GM18508 (cell line): ENCODE measurements around the gene CNOT1.
"Not testable (repeated sequence)": the region's sequence is repeated elsewhere in the genome, so short reads cannot be mapped to it uniquely, and the experiment has no call there.

Experiments used
- ATAC-seq: cut with Tn5 transposase; IDR thresholded peaks from one replicate; pipeline ENCODE4 v1.9.1; 2021; ENCODE audit warnings: moderate number of reproducible peaks; ENCODE audit not compliant: insufficient read depth, unreplicated experiment

Gene CNOT1

GRCh38 chr16:58639230-58639629 lies 9.6 kb upstream of the CNOT1 start:
- no peak for ATAC-seq

- no peak for ATAC-seq
These were observed 8.8 kb upstream of the CNOT1 start for GRCh38 chr16:58638148-58639036.

GRCh38 chr16:58637021-58637420 lies 7.4 kb upstream of the CNOT1 start:
- ATAC-seq = not testable (repeated sequence)

DNA sequence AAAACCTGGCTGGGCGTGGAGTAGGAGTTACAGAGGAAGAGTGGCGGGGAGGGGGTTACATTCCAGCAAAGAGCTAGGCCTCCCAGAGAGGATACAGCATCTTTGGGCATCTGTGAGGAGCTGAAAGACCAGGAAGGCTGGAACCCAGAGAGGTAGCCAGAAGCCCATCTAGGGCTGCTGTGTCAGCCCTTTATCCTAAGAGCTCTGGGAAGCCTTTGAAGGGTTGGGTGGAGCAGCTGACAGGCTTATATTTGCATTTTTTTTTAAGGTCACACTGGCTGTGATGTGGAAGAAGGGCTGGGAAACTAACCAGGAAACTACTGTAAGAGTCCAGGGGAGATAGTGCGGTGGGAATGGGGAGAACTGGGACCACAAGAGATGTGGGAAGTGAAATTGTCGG lies 6.8 kb upstream of the CNOT1 start:
- no peak for ATAC-seq

DNA sequence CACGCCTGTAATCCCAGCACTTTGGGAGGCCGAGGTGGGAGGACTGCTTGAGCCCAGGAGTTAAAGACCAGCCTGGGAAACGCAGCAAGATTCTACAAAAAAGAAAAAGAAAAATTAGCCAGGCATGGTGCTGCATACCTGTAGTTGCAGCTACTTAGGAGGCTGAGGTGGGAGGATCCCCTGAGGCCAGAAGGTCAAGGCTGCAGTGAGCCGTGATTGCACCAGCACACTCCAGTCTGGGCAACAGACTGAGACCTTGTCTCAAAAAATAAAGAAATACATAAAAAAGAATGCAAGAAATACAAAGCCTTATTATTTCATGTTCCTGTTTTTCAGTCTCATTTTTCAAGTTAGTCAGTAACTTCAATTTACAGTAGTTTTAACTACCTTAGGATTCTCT lies 5.9 kb upstream of the CNOT1 start:
- no peak for ATAC-seq

DNA sequence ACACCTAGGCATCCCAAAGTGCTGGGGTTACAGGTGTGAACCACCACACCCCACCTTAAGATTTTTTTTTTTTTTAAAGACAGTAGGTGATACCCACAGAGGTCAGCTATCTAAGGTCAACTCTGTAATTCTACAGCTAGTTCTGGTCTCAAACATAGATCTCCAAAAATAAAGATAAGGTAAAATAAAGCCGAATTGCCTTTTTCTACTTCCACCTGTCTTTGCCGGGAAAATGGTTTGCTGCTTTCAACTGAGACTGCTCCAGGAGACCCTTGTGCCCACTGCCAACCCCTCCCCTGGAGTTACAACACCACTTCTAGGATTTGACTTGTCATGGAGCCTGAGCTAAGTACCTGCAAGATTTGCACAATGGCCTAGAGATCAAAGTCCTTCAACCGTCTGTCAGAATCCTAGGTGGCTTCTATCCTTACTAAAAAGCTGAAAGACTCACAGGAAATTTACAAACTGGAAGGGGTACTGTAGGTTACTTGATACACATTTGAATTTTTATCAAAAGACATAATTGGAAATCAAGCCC lies 4.7 kb upstream of the CNOT1 start:
- ATAC-seq = no peak

DNA sequence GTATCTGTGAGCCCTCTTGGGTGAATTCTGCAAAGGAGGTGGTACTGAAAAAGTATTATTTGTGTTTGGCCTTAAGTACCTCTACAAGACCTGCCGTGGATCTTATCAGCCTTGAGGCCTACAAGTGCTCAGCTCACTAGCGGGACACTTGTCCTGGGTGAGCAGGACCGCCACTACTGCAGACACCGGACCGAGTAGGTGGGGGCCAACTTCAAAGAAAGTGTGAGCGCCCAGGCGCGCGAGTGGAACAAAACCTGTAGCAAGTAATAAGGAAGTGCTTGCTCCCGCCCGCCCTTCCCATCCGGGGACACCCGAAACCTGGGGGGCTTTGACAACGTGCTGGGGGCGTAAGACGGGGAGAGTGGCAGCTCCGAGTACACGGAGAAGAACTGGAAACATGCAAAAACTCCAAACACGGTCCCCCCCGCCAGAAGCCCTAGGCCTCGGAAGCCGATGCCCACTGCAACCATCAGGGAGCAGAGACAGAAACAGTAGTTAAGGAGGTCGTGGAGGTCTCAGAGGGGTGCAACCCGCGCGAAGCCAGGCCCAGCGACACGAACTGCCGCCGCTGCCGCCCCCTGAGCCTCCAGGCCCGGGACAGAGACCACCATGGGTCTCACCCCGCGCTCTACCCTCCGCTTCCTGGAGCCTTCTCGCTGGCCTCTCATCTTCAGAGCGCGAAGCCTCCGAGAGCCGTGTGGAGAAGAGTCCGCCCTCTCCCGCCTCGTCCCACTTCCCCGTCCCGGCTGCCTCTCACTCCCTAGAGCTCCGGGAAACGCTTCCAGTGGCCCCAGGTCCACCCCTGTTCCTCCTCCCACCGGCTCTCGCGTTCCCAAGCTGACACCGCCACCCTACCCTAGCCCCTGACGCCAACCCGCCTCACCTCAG lies 537 bp downstream of the CNOT1 start:
- no peak for ATAC-seq

GRCh38 chr16:58624209-58624608 lies 5.4 kb downstream of the CNOT1 start:
- no peak for ATAC-seq

DNA sequence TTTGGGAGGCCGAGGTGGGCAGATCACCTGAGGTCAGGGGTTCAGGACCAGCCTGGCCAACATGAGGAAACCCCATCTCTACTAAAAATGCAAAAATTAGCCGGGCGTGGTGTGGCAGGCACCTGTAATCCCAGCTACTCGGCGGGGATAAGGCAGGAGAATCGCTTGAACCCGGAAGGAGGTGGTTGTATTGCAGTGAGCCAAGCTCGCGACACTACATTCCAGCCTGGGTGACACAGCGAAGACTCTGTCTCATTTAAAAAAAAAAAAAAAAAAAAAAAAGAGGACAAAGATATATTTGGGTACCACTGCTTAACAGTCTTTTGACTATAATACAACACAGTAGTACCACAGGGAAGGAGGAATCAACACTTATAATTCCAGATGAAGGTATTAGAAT lies 9.2 kb downstream of the CNOT1 start:
- no peak for ATAC-seq

DNA sequence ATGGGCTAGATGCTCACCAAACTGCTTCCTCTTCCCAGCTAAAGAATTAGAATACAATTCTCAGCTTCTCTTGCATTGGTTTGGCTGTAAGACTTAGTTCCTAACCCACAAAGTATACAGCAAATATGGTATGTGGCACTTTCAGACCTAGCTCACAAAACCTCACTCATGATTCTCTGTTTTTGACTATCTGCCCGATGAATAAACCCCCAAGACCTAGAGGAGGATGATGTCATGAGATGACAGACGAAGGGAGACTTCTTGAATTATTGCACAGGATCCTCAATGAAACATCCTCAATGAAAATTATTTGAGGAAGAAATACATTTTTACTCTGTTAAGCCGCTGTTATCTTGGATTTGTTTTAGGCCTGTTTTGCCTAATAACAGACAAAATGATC lies 14.3 kb downstream of the CNOT1 start:
- ATAC-seq = no peak

GRCh38 chr16:58614860-58615259 lies 14.8 kb downstream of the CNOT1 start:
- no peak for ATAC-seq

DNA sequence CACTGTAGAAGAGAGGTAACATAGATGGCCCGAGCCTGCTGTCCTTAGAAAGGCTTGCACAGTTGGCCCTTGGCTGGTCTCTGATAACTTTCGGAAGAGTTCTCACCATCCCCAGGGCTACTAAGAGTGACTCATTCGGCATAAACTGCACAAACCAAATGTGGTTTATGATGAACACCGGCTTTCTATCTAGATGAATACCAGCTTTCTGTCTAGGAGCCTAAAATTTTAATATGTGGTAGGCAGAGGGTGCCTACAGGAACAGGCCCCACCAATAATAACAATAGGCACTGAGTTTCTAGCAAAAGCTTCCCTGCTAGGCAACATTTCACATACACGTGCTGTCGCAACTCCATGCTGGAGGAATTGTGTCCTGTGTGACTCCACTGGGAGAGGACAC lies 15.4 kb downstream of the CNOT1 start:
- no peak for ATAC-seq

- ATAC-seq = not testable (repeated sequence)
These were observed 16.7 kb downstream of the CNOT1 start for GRCh38 chr16:58612965-58613364.

DNA sequence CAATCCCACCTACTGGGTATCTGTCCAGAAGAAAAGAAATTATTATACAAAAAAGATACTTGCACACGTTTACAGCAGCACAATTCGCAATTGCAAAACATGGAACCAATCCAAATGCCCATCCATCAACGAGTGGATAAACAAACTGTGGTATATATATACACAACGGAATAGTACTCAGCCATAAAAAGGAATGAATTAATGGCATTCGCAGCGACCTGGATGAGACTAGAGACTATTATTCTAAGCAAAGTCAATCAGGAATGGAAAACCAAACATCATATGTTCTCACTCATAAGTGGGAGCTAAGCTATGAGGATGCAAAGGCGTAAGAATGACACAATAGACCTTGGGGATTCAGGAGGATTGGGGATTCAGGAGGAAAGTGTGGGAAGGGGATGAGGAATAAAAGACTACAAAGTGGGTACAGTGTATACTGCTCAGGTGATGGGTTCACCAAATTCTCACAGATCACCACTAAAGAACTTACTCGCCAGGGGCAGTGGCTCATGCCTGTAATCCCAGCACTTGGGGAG lies 21.0 kb downstream of the CNOT1 start:
- no peak for ATAC-seq

- ATAC-seq = no peak
These were observed 24.1 kb downstream of the CNOT1 start for GRCh38 chr16:58605562-58605961.

DNA sequence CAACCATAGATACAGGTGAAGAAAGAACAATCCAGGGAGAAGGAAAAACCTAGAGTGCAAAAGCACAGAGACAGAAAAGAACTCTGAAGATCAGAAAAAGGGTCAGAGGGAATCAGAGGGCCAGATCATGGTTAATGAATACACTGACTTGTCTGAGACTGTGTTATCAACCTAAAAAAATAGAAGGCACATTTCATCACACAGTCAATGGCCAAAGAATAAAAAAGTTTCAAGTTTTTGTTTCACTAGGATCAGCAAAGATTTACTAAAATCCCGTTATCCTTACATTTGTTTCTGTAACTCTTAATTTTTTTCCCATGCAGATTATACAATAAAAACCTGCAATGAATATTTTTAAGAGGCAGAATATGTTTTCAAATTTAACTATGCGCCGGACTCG lies 38.5 kb downstream of the CNOT1 start:
- no peak for ATAC-seq

DNA sequence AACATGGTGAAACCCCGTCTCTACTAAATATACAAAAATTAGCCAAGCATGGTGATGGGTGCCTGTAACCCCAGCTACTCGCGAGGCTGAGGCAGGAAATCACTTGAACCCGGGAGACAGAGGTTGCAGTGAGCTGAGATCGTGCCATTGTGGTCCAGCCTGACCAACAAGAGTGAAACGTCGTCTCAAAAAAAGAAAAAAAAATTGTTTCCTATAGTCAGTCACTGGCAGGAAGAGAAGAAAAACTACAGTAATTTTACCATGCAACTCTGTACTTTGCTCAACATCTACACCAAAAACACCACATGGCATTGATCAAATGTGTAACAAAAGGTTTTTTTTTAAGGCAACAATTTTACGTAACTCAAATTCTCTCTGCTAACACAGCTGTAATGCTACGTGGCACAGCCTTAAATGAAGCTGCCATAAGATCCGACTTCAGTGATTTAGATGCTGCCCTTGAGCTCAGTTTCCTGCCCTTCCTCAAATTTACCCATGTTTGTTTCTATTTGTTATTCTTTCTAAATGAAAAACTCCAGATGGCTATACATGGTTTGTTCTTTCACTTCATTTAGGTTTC lies 40.2 kb downstream of the CNOT1 start:
- no peak for ATAC-seq

DNA sequence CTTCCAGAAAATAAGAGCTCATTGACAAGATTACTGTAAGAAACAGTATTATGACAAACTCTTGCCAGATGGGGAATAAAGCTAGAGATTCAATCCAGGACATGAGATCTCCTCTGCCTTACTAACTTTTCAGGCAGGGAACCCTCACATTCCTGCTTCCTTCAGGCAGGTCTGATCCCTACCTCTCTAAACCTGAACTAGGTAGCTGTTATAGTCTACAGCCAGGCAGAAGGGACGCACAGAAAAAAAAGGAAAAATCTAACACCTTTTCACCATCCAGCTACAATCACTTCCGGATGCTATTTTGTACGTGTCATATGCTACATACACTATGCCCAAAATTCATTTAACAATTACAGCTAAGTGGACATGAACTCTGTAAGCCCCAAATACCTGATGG lies 41.2 kb downstream of the CNOT1 start:
- no peak for ATAC-seq

DNA sequence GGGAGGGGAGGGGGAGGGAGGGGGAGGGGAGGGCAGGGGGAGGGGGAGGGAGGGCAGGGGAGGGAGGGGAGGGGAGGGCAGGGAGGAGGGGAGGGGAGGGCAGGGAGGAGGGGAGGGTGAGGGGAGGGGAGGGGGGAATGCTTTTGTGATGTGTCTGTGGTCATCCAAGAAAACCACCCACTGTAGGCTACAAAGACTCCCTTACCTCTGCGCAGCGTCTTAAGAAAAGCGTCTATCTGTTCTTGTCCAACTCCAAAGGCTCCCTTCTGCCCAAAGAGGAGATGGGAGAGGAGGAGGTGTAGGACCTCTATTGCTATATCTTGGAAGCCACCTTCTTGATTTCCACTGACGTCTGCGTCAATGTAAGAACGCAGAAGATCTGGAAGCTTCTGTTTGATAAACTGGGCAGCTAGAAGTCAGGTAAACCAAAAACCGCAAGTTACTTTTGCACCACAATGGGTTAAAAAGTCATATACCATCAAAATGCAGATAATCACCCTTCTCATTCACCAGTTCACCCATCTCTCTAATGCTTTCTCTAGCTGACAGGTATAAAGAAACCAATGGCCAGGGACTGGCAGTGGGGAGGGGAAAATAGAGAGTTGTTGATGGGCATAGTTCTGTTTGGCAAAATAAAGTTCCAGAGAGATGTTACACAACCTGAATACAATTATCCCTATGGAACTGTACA lies 43.1 kb downstream of the CNOT1 start:
- ATAC-seq = no peak
